ENCODE results near the gene SLC52A1. TPM values are rescaled to one million over a fixed set of nuclear protein-coding genes. Genes with fewer than 3 reads are reported as not detected.

Gene SLC52A1
- total and polyA plus RNA-seq, 8 donors: 0.08 TPM; not detected in 7

DNA sequence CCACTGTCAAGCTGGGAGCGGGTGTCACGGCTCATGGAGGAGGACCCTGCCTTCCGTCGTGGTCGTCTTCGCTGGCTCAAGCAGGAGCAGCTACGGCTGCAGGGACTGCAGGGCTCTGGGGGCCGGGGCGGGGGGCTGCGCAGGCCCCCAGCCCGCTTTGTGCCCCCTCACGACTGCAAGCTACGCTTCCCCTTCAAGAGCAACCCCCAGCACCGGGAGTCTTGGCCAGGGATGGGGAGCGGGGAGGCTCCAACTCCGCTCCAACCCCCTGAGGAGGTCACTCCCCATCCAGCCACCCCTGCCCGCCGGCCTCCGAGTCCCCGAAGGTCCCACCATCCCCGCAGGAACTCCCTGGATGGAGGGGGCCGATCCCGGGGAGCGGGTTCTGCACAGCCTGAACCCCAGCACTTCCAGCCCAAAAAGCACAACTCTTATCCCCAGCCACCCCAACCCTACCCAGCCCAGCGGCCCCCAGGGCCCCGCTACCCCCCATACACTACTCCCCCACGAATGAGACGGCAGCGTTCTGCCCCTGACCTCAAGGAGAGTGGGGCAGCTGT lies 11.6 kb downstream of the SLC52A1 start:
- peak in 1 of 4 donors; percentile 15 for ATAC-seq
- H3K4me1 ChIP-seq: no peaks in the 10 kb centered on the region
- no peak for FAIRE-seq

DNA sequence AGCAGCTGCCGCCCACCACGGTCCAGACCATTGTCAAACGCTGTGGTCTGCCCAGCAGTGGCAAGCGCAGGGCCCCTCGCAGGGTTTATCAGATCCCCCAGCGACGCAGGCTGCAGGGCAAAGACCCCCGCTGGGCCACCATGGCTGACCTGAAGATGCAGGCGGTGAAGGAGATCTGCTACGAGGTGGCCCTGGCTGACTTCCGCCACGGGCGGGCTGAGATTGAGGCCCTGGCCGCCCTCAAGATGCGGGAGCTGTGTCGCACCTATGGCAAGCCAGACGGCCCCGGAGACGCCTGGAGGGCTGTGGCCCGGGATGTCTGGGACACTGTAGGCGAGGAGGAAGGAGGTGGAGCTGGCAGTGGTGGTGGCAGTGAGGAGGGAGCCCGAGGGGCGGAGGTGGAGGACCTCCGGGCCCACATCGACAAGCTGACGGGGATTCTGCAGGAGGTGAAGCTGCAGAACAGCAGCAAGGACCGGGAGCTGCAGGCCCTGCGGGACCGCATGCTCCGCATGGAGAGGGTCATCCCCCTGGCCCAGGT lies 13.0 kb downstream of the SLC52A1 start:
- no peaks in the 10 kb centered on the region for H3K4me1 ChIP-seq
- TF ChIP-seq, protein P1, sequence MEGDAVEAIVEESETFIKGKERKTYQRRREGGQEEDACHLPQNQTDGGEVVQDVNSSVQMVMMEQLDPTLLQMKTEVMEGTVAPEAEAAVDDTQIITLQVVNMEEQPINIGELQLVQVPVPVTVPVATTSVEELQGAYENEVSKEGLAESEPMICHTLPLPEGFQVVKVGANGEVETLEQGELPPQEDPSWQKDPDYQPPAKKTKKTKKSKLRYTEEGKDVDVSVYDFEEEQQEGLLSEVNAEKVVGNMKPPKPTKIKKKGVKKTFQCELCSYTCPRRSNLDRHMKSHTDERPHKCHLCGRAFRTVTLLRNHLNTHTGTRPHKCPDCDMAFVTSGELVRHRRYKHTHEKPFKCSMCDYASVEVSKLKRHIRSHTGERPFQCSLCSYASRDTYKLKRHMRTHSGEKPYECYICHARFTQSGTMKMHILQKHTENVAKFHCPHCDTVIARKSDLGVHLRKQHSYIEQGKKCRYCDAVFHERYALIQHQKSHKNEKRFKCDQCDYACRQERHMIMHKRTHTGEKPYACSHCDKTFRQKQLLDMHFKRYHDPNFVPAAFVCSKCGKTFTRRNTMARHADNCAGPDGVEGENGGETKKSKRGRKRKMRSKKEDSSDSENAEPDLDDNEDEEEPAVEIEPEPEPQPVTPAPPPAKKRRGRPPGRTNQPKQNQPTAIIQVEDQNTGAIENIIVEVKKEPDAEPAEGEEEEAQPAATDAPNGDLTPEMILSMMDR (IDR thresholded peaks at IDR 0.05): no peak
- ATAC-seq: no peak
- WGBS, 2 donors: 95% methylated on average over 30 of the region's 30 CpGs
- DNase-seq: peak in 1 of 6 donors; percentile 55
- H3K4me3 ChIP-seq: no peak overlapping the region
- H3K9me3 ChIP-seq: no peaks in the 10 kb centered on the region
- FAIRE-seq: no peak
- peaks cover 0 to 43% (median 14%) of the 10 kb centered on the region in 3 donors for H3K36me3 ChIP-seq
- H3K27ac ChIP-seq: no peak overlapping the region
- intact Hi-C loops (cut with DNase I): no loop called here
- H3K27me3 ChIP-seq: no peaks in the 10 kb centered on the region

More for the DNA sequence above, 11.6 kb downstream of the SLC52A1 start:
- peaks cover 0 to 43% (median 14%) of the 10 kb centered on the region in 3 donors for H3K36me3 ChIP-seq
- intact Hi-C loops (cut with DNase I): no loop called here
- TF ChIP-seq, protein P1 (IDR thresholded peaks at IDR 0.05): no peak
- no peaks in the 10 kb centered on the region for H3K27me3 ChIP-seq
- H3K9me3 ChIP-seq: no peaks in the 10 kb centered on the region
- WGBS, 2 donors: 92% methylated on average over 22 to 29 of the region's 29 CpGs
- DNase-seq: peak in 1 of 6 donors; percentile 57
- H3K27ac ChIP-seq: no peak overlapping the region
- H3K4me3 ChIP-seq: no peak overlapping the region

DNA sequence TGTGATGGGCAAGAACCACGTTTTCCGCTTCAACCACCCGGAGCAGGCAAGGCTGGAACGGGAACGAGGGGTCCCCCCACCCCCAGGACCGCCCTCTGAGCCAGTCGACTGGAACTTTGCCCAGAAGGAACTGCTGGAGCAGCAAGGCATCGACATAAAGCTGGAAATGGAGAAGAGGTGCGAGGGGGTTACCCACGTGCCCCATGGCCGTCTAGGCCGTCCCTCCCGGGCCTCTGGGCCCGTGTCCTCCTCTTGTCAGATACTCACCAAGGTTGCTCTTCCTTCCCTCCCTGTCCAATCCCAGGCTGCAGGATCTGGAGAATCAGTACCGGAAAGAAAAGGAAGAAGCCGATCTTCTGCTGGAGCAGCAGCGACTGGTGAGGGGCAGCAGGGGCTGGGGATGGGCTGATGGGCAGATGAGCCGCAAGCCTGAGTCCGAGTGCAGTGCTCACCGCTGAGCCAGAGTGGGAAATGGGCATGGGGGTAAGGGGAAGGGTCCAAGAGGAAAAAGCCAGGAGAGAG lies 14.7 kb downstream of the SLC52A1 start:
- Histone ChIP-seq H3K9me3 (no peaks in the 10 kb centered on the region), H3K36me3 (peaks cover 0 to 43% (median 14%) of the 10 kb centered on the region in 3 donors), H3K4me3 (no peak overlapping the region), H3K27ac (no peak overlapping the region), H3K27me3 (no peaks in the 10 kb centered on the region), H3K4me1 (no peaks in the 10 kb centered on the region)
- 86 to 89% methylated on average over 20 of the region's 20 CpGs for whole genome bisulfite sequencing, 2 donors
- no peak for DNase-seq
- intact Hi-C loops (cut with DNase I): no loop called here
- TF ChIP-seq, protein P1 (IDR thresholded peaks at IDR 0.05): no peak
- no peak for ATAC-seq
- FAIRE-seq: no peak

DNA sequence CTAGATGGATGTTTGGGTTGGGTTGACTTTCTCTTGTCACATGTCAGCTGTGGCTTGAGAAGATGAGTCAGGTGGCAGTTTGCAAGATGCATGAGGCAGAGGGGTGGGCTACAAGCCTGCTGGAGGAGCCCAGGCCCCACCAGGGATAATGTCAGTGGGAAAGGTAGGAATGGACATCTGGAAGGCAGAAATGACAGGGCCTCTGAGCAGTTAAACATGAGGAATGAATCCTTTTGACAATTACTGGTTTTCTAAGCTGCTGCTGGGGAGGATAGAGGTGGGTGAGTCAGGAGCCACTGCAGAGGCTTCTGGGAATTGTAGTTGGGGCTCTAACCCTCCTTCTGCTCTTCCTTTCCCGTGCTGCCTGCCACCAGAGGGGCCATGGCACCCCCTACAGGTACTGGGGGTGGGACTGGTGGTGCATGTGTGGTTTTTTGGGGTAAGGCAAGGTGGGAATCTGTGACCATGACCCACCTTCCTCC lies 15.7 kb downstream of the SLC52A1 start:
- no peak for DNase-seq
- TF ChIP-seq, protein P1 (IDR thresholded peaks at IDR 0.05): no peak
- FAIRE-seq: no peak
- peak in 1 of 4 donors; percentile 16 for ATAC-seq
- Histone ChIP-seq H3K36me3 (peaks cover 0 to 46% (median 14%) of the 10 kb centered on the region in 3 donors), H3K4me1 (no peaks in the 10 kb centered on the region), H3K4me3 (no peak overlapping the region), H3K27ac (no peak overlapping the region), H3K9me3 (no peaks in the 10 kb centered on the region), H3K27me3 (no peaks in the 10 kb centered on the region)
- 50 to 59% methylated on average over 1 of the region's 1 CpG for WGBS, 2 donors
- intact Hi-C loops (cut with DNase I): no loop called here

DNA sequence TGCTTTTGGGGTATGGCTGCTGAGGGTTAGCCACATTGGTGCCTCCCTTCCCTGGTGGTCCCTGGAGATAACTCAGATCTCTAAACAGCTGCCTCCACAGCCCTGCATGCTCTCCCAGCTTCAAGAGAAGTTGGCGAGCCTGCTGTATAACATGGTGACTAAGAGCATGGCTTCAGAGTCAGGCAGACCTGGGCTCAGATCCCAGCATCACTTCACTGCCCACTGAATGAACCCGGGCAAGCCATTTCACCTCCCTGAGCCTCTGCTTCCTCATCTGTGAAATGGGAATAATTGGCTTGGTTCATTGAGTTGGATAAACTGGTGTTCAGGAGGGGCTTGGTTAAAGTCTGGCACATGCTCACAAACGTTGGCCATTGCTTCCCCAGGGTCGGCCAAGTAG lies 20.9 kb downstream of the SLC52A1 start:
- H3K9me3 ChIP-seq: no peaks in the 10 kb centered on the region
- peaks cover 0 to 9% (median 0%) of the 10 kb centered on the region in 3 donors for H3K36me3 ChIP-seq
- H3K4me3 ChIP-seq: no peak overlapping the region
- no peaks in the 10 kb centered on the region for H3K27me3 ChIP-seq
- H3K4me1 ChIP-seq: no peaks in the 10 kb centered on the region
- intact Hi-C loops (cut with DNase I): no loop called here
- ATAC-seq (no peak), DNase-seq (no peak), FAIRE-seq (no peak)
- 79 to 86% methylated on average over 4 of the region's 4 CpGs for WGBS, 2 donors
- H3K27ac ChIP-seq: no peak overlapping the region
- TF ChIP-seq, protein P1 (IDR thresholded peaks at IDR 0.05): no peak
